HepG2 (cell line): ENCODE results near the gene CCDC33. TPM values are rescaled to one million over a fixed set of nuclear protein-coding genes. Genes with fewer than 3 reads are reported as not detected.

Experiments
- ATAC-seq: fragments of 200-7000 bp; cut with Tn5 transposase; 3 replicates; pipeline ENCODE4 v1.9.1; 2020; ENCODE audit warnings: mild to moderate bottlenecking, moderate library complexity
- BruUV-seq: library from RNA; stranded (reverse); fragments of 400-500 nt; replicated peaks from 2 replicates; lab custom pipeline; 2021; lab: Mats Ljungman, UMichigan
- CTCF ChIA-PET: fragments of 300-600 bp; formaldehyde crosslinking; extraction: SDS; loops from one replicate; lab custom pipeline; 2021; ENCODE audit warnings: low total read pairs, inconsistent platforms, low intra/inter-chr PET ratio; lab: Yijun Ruan, JAX
- POLR2A ChIA-PET: fragments of 350-600 bp; sonication (Branson Sonifier 250); formaldehyde crosslinking; loops from one replicate; lab custom pipeline; 2020; ENCODE audit warnings: antibody characterized with exemption, inconsistent platforms; lab: Yijun Ruan, JAX
- DNase-seq: peaks from one replicate; pipeline ENCODE4 v3.0.0-alpha.2; 2015; ENCODE audit warnings: low spot score
- FAIRE-seq: peaks from 3 replicates; lab custom pipeline; 2011; peaks lifted over from hg19 to GRCh38; lab: Jason Lieb, UNC
- H2AFZ ChIP-seq: one replicate; pipeline ENCODE4 v1.6.1; 2011; ENCODE audit warnings: low read length, inconsistent platforms
- H3K27ac ChIP-seq: fragments of 300-600 bp; 3 replicates; pipeline ENCODE4 v1.8.0; 2011; ENCODE audit warnings: mixed run types, mild to moderate bottlenecking, mixed read lengths, low read length, inconsistent platforms; ENCODE audit not compliant: insufficient read depth; ENCODE audit errors: extremely low read length
- H3K27me3 ChIP-seq, 2 experiments: fragments of 200-600 bp in 1 of 2; 2 replicates in 1 of 2; 3 replicates in 1 of 2; pipeline versions ENCODE4 v1.6.0 to v1.8.0; 2011; ENCODE audit warnings: low read length in 2 of 2, mild to moderate bottlenecking in 2 of 2, moderate library complexity in 2 of 2, inconsistent platforms in 1 of 2; ENCODE audit not compliant: insufficient read depth in 2 of 2, control insufficient read depth in 1 of 2
- H3K36me3 ChIP-seq, 2 experiments: fragments of 200-600 bp in 1 of 2; replicated peaks in 1 of 2; 2 replicates in 1 of 2; 3 replicates in 1 of 2; pipeline versions ENCODE4 v1.5.1 to v1.8.0; 2011; ENCODE audit warnings: low read length in 2 of 2, inconsistent platforms in 1 of 2; ENCODE audit not compliant: insufficient read depth in 2 of 2, control insufficient read depth in 1 of 2
- H3K4me1 ChIP-seq: 2 replicates; pipeline ENCODE4 v1.5.1; 2012; ENCODE audit warnings: low read length, inconsistent platforms; ENCODE audit not compliant: insufficient read depth
- H3K4me2 ChIP-seq: 2 replicates; pipeline ENCODE4 v1.6.0; 2011; ENCODE audit warnings: low read depth, low read length, inconsistent platforms
- H3K4me3 ChIP-seq, 3 experiments: fragments of 200-600 bp in 1 of 3; sonication (generic), shearing (Covaris generic) in 1 of 3; replicated peaks in 1 of 3; 2 replicates each; pipeline ENCODE4 v1.5.1; 2011 to 2016; ENCODE audit warnings: low read length in 3 of 3, inconsistent platforms in 2 of 3, low read depth in 2 of 3, mild to moderate bottlenecking in 2 of 3, control low read depth in 1 of 3, mixed read lengths in 1 of 3; ENCODE audit not compliant: insufficient read depth in 1 of 3
- H3K79me2 ChIP-seq: one replicate; pipeline ENCODE4 v1.6.1; 2011; ENCODE audit warnings: low read length, inconsistent platforms; ENCODE audit not compliant: insufficient read depth
- H3K9ac ChIP-seq: 2 replicates; pipeline ENCODE4 v1.6.0; 2011; ENCODE audit warnings: mild to moderate bottlenecking, low read depth, low read length, inconsistent platforms; ENCODE audit not compliant: insufficient read depth
- H3K9me3 ChIP-seq: 2 replicates; pipeline ENCODE4 v1.5.1; 2012; ENCODE audit warnings: mild to moderate bottlenecking, low read length
- H4K20me1 ChIP-seq: 2 replicates; pipeline ENCODE4 v1.6.0; 2011; ENCODE audit warnings: inconsistent platforms, mild to moderate bottlenecking, low read length, moderate library complexity; ENCODE audit not compliant: insufficient read depth
- CREM ChIP-seq, 2 experiments: sonication (generic) in 1 of 2; formaldehyde crosslinking in 1 of 2; IDR thresholded peaks; 2 replicates each; pipeline versions ENCODE4 v1.4.0 to v1.6.1; 2016 to 2020; ENCODE audit warnings: antibody characterized with exemption in 1 of 2, mild to moderate bottlenecking in 1 of 2, missing genetic modification reagents in 1 of 2
- DNMT1 ChIP-seq: sonication (generic); formaldehyde crosslinking; IDR thresholded peaks from 2 replicates; pipeline ENCODE4 v1.5.1; 2020; ENCODE audit warnings: mild to moderate bottlenecking, missing genetic modification reagents
- FOXP1 ChIP-seq, 2 experiments: fragments of 450-650 bp in 1 of 2; IDR thresholded peaks; 2 replicates each; pipeline ENCODE4 v1.6.1; 2017 to 2018; ENCODE audit warnings: antibody characterized with exemption in 1 of 2
- HNF4G ChIP-seq, 2 experiments: sonication (generic) in 1 of 2; formaldehyde crosslinking in 1 of 2; IDR thresholded peaks; 2 replicates each; pipeline versions ENCODE4 v1.4.0 to v1.6.1; 2011 to 2020; ENCODE audit warnings: borderline replicate concordance in 2 of 2, low read depth in 2 of 2, mild to moderate bottlenecking in 2 of 2, low read length in 1 of 2, missing genetic modification reagents in 1 of 2, moderate library complexity in 1 of 2
- IKZF4 ChIP-seq: sonication (generic); formaldehyde crosslinking; IDR thresholded peaks from 2 replicates; pipeline ENCODE4 v1.5.1; 2020; ENCODE audit warnings: borderline replicate concordance, mild to moderate bottlenecking, low read depth, missing genetic modification reagents; ENCODE audit errors: not compliant biosample characterization
- NFKB2 ChIP-seq: sonication (generic); formaldehyde crosslinking; IDR thresholded peaks from 2 replicates; pipeline ENCODE4 v1.4.0; 2020; ENCODE audit warnings: missing genetic modification reagents, borderline replicate concordance
- NKX3-1 ChIP-seq: sonication (generic); formaldehyde crosslinking; IDR thresholded peaks from 2 replicates; pipeline ENCODE4 v1.5.0; 2020; ENCODE audit warnings: missing genetic modification reagents
- TAF15 ChIP-seq: fragments of 200-400 bp; formaldehyde crosslinking; IDR thresholded peaks from one replicate; pipeline ENCODE4 v1.6.1; 2018; ENCODE audit warnings: mild to moderate bottlenecking, low read depth, low read length; ENCODE audit not compliant: poor library complexity, severe bottlenecking
- ZBTB3 ChIP-seq: sonication (generic); formaldehyde crosslinking; IDR thresholded peaks from 2 replicates; pipeline ENCODE4 v1.4.0; 2020; ENCODE audit warnings: low read depth, mild to moderate bottlenecking, moderate library complexity, missing genetic modification reagents, borderline replicate concordance
- ZFP37 ChIP-seq: sonication (generic); formaldehyde crosslinking; IDR thresholded peaks from 2 replicates; pipeline ENCODE4 v1.4.0; 2020; ENCODE audit warnings: missing genetic modification reagents, borderline replicate concordance
- ZNF282 ChIP-seq: fragments of 450-650 bp; IDR thresholded peaks from 2 replicates; pipeline ENCODE4 v1.6.1; 2018; ENCODE audit not compliant: partially characterized antibody
- WGBS: methylation state at CpG from one replicate; pipeline ENCODE4 v1.1.6; 2017; ENCODE audit warnings: low lambda C conversion rate; 5-methylcytosine and 5-hydroxymethylcytosine counted together
- in situ Hi-C: cut with HindIII; loops from 2 replicates; pipeline ENCODE4 v1.10.0; 2017; ENCODE audit warnings: low pct_unique_long_range_greater_than_20kb; ENCODE audit not compliant: extremely low pct_ligation_motif_present
- intact Hi-C: fragments of 100-400 bp; cut with micrococcal nuclease; formaldehyde crosslinking; loops from one replicate; pipeline ENCODE4 v1.10.0; 2022; ENCODE audit not compliant: unreplicated experiment
- polyA plus RNA-seq, 8 experiments: library from polyadenylated mRNA; depleted of rRNA in 3 of 8; stranded (reverse) in 7 of 8; unstranded in 1 of 8; fragments of >200 nt; fragmentation: Illumina TruSeq in 4 of 8; extraction: Trizol in 4 of 8; gene quantifications; 2 replicates each; pipeline versions ENCODE4 v1.2.1 to v1.2.3, GENCODE V29; 2011 to 2016; ENCODE audit warnings: low read depth in 4 of 8, missing spikeins in 1 of 8, mixed read lengths in 1 of 8; ENCODE audit not compliant: insufficient read depth in 1 of 8
- total RNA-seq, 5 experiments: library from RNA; depleted of rRNA; stranded (reverse); fragments of >200 nt; fragmentation: Illumina TruSeq; extraction: Trizol; gene quantifications; 2 replicates each; pipeline ENCODE4 v1.2.3, GENCODE V29; 2016; ENCODE audit warnings: low read depth in 1 of 5
- TF ChIP-seq, protein P1 (sequence below), 2 experiments: sonication (generic) in 1 of 2; formaldehyde crosslinking in 1 of 2; IDR thresholded peaks; 2 replicates each; pipeline versions ENCODE4 v1.5.1 to v1.6.1; 2011 to 2020; ENCODE audit warnings: borderline replicate concordance in 1 of 2, low read depth in 1 of 2, low read length in 1 of 2, mild to moderate bottlenecking in 1 of 2, missing genetic modification reagents in 1 of 2, moderate library complexity in 1 of 2
- TF ChIP-seq, protein P2 (sequence below): sonication (generic); formaldehyde crosslinking; IDR thresholded peaks from 2 replicates; pipeline ENCODE4 v1.5.0; 2020; ENCODE audit warnings: mild to moderate bottlenecking, missing genetic modification reagents, borderline replicate concordance
- TF ChIP-seq, protein P3 (sequence below): sonication (generic); formaldehyde crosslinking; IDR thresholded peaks from 2 replicates; pipeline ENCODE4 v1.4.0; 2020; ENCODE audit warnings: mild to moderate bottlenecking, missing genetic modification reagents
- TF ChIP-seq, protein P4 (sequence below): sonication (generic); formaldehyde crosslinking; IDR thresholded peaks from 2 replicates; pipeline ENCODE4 v1.4.0; 2020; ENCODE audit warnings: mild to moderate bottlenecking, missing genetic modification reagents

The CCDC33 gene
- total and polyA plus RNA-seq, 2 of the 13 experiments (the other 11 are each of a cell fraction or from before 2014, with no cell fraction given): 0.30 TPM; not detected in 1

DNA sequence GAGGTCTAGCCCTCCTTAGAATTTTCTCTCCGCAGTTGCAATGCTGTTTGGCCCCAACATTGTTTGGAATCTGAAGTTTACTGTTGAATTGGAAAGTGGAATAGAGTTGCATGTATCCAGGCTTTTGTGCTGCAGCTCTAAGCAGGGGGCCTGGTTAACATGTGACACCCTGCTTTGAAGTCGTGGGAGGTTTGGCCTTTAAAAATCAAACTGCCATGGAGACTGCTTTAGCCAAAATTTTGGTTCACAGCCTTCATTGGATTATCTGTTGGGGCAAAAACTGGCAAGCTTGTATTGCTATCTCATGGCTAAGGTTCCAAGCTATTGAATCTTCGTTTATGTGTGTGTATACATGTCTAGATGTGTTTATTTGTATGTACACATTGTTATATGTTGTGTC is 115.5 kb downstream of the CCDC33 start:
- in situ Hi-C loops: no loop called here
- WGBS: 17% methylated on average over 3 of the region's 3 CpGs

More for the DNA sequence above, 115.5 kb downstream of the CCDC33 start:
- Histone ChIP-seq H2AFZ (no peak overlapping the region), H4K20me1 (no peaks in the 10 kb centered on the region), H3K4me3 (no peak overlapping the region), H3K79me2 (no peaks in the 10 kb centered on the region), H3K36me3 (no peaks in the 10 kb centered on the region), H3K4me2 (no peak overlapping the region), H3K9ac (no peak overlapping the region), H3K27ac (no peak overlapping the region), H3K9me3 (no peaks in the 10 kb centered on the region), H3K4me1 (no peaks in the 10 kb centered on the region), H3K27me3 (peaks cover 0 to 5% of the 10 kb centered on the region in 2 experiments; a peak in 2 of 5 replicates)
- no peak for ATAC-seq
- intact Hi-C loops: no loop called here
- no peak for DNase-seq
- FAIRE-seq: no peak
- BruUV-seq: no TSS peak
- TF ChIP-seq ZNF282: no peak
- TF ChIP-seq ZFP37 (CRISPR knock-in tag): no peak
- TF ChIP-seq, protein P1, sequence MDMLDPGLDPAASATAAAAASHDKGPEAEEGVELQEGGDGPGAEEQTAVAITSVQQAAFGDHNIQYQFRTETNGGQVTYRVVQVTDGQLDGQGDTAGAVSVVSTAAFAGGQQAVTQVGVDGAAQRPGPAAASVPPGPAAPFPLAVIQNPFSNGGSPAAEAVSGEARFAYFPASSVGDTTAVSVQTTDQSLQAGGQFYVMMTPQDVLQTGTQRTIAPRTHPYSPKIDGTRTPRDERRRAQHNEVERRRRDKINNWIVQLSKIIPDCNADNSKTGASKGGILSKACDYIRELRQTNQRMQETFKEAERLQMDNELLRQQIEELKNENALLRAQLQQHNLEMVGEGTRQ (IDR thresholded peaks at IDR 0.05; ENCODE audit: low read depth, low read length): no peak
- TF ChIP-seq, protein P1 (CRISPR knock-in tag; IDR thresholded peaks at IDR 0.05; ENCODE audit: borderline replicate concordance): no peak
- no peak for TF ChIP-seq ZBTB3 (CRISPR knock-in tag)
- TF ChIP-seq, protein P2, sequence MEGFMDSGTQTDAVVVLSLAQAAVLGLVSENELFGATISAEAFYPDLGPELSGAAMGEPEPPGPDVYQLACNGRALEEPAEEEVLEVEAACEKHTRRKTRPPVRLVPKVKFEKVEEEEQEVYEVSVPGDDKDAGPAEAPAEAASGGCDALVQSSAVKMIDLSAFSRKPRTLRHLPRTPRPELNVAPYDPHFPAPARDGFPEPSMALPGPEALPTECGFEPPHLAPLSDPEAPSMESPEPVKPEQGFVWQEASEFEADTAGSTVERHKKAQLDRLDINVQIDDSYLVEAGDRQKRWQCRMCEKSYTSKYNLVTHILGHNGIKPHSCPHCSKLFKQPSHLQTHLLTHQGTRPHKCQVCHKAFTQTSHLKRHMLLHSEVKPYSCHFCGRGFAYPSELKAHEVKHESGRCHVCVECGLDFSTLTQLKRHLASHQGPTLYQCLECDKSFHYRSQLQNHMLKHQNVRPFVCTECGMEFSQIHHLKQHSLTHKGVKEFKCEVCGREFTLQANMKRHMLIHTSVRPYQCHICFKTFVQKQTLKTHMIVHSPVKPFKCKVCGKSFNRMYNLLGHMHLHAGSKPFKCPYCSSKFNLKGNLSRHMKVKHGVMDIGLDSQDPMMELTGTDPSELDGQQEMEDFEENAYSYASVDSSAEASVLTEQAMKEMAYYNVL (CRISPR knock-in tag): no peak
- TF ChIP-seq DNMT1 (CRISPR knock-in tag): no peak
- TF ChIP-seq CREM (IDR thresholded peaks at IDR 0.05): no peak
- no peak for TF ChIP-seq CREM (CRISPR knock-in tag; IDR thresholded peaks at IDR 0.05)
- no peak for TF ChIP-seq TAF15
- TF ChIP-seq NKX3-1 (CRISPR knock-in tag): no peak
- TF ChIP-seq FOXP1 (IDR thresholded peaks at IDR 0.05): no peak
- TF ChIP-seq FOXP1 (CRISPR knock-in tag; IDR thresholded peaks at IDR 0.05): no peak
- no peak for TF ChIP-seq NFKB2
- TF ChIP-seq, protein P3, sequence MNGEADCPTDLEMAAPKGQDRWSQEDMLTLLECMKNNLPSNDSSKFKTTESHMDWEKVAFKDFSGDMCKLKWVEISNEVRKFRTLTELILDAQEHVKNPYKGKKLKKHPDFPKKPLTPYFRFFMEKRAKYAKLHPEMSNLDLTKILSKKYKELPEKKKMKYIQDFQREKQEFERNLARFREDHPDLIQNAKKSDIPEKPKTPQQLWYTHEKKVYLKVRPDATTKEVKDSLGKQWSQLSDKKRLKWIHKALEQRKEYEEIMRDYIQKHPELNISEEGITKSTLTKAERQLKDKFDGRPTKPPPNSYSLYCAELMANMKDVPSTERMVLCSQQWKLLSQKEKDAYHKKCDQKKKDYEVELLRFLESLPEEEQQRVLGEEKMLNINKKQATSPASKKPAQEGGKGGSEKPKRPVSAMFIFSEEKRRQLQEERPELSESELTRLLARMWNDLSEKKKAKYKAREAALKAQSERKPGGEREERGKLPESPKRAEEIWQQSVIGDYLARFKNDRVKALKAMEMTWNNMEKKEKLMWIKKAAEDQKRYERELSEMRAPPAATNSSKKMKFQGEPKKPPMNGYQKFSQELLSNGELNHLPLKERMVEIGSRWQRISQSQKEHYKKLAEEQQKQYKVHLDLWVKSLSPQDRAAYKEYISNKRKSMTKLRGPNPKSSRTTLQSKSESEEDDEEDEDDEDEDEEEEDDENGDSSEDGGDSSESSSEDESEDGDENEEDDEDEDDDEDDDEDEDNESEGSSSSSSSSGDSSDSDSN (CRISPR knock-in tag): no peak
- TF ChIP-seq, protein P4, sequence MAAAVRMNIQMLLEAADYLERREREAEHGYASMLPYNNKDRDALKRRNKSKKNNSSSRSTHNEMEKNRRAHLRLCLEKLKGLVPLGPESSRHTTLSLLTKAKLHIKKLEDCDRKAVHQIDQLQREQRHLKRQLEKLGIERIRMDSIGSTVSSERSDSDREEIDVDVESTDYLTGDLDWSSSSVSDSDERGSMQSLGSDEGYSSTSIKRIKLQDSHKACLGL (CRISPR knock-in tag): no peak
- TF ChIP-seq HNF4G (IDR thresholded peaks at IDR 0.05; ENCODE audit: borderline replicate concordance, low read depth, low read length): no peak
- TF ChIP-seq HNF4G (CRISPR knock-in tag; IDR thresholded peaks at IDR 0.05; ENCODE audit: borderline replicate concordance, low read depth): no peak
- no peak for TF ChIP-seq IKZF4
- TF ChIP-seq, all 625 proteins: peak for 0
- CTCF ChIA-PET: no interaction called here
- POLR2A ChIA-PET: no interaction called here
